Measurements from ENCODE around the gene NCOA1.

- TF ChIP-seq POLR2A (IDR thresholded peaks at IDR 0.05; ENCODE audit: low read length): no peak
- no peak for TF ChIP-seq GATA1 (IDR thresholded peaks at IDR 0.05; ENCODE audit: low read depth, low read length)
Measured at GRCh38 chr2:24459224-24460161, 31.6 kb upstream of the NCOA1 start.
